HEK293 (cell line): Measurements from ENCODE around the gene ERBB4.

Experiments
- KLF16 ChIP-seq: fragments of 450-650 bp; formaldehyde crosslinking; IDR thresholded peaks from 2 replicates; pipeline ENCODE4 v1.5.1; 2017; ENCODE audit warnings: missing biosample characterization, missing genetic modification characterization
- MYNN ChIP-seq: fragments of 450-650 bp; formaldehyde crosslinking; IDR thresholded peaks from 2 replicates; pipeline ENCODE4 v1.5.1; 2016; ENCODE audit warnings: missing biosample characterization, missing genetic modification characterization, borderline replicate concordance
- PBX3 ChIP-seq: sonication (generic); formaldehyde crosslinking; IDR thresholded peaks from 2 replicates; pipeline ENCODE4 v1.8.1; 2022; ENCODE audit warnings: mild to moderate bottlenecking, moderate library complexity, missing genetic modification reagents
- PRDM2 ChIP-seq: fragments of 450-650 bp; formaldehyde crosslinking; IDR thresholded peaks from 2 replicates; pipeline ENCODE4 v1.5.1; 2016; ENCODE audit warnings: missing biosample characterization, missing genetic modification characterization, borderline replicate concordance
- SCRT1 ChIP-seq: fragments of 450-650 bp; formaldehyde crosslinking; IDR thresholded peaks from 2 replicates; pipeline ENCODE4 v1.5.1; 2016; ENCODE audit warnings: missing biosample characterization, missing genetic modification characterization, borderline replicate concordance
- ZBTB10 ChIP-seq: fragments of 450-650 bp; formaldehyde crosslinking; IDR thresholded peaks from 2 replicates; pipeline ENCODE4 v1.5.1; 2016; ENCODE audit warnings: missing biosample characterization, missing genetic modification characterization
- ZBTB17 ChIP-seq: fragments of 450-650 bp; formaldehyde crosslinking; IDR thresholded peaks from 2 replicates; pipeline ENCODE4 v1.5.1; 2016; ENCODE audit warnings: missing biosample characterization, missing genetic modification characterization
- ZFP3 ChIP-seq: fragments of 450-650 bp; formaldehyde crosslinking; IDR thresholded peaks from 2 replicates; pipeline ENCODE4 v1.5.1; 2016; ENCODE audit warnings: low read depth, missing biosample characterization, missing genetic modification characterization
- ZNF24 ChIP-seq: fragments of 450-650 bp; formaldehyde crosslinking; IDR thresholded peaks from 2 replicates; pipeline ENCODE4 v1.5.1; 2016; ENCODE audit warnings: missing biosample characterization, missing genetic modification characterization
- ZNF26 ChIP-seq: fragments of 450-650 bp; formaldehyde crosslinking; IDR thresholded peaks from 2 replicates; pipeline ENCODE4 v1.5.1; 2016; ENCODE audit warnings: missing biosample characterization, missing genetic modification characterization
- ZNF362 ChIP-seq: fragments of 450-650 bp; formaldehyde crosslinking; IDR thresholded peaks from 2 replicates; pipeline ENCODE4 v1.5.1; 2016; ENCODE audit warnings: missing biosample characterization, missing genetic modification characterization
- ZNF48 ChIP-seq: fragments of 450-650 bp; formaldehyde crosslinking; IDR thresholded peaks from 2 replicates; pipeline ENCODE4 v1.5.1; 2016; ENCODE audit warnings: missing biosample characterization, missing genetic modification characterization
- ZNF510 ChIP-seq: fragments of 450-650 bp; formaldehyde crosslinking; IDR thresholded peaks from 2 replicates; pipeline ENCODE4 v1.5.1; 2018; ENCODE audit warnings: mild to moderate bottlenecking, missing genetic modification characterization, missing biosample characterization; ENCODE audit not compliant: insufficient replicate concordance
- ZNF514 ChIP-seq: fragments of 450-650 bp; formaldehyde crosslinking; IDR thresholded peaks from 2 replicates; pipeline ENCODE4 v1.5.1; 2016; ENCODE audit warnings: missing biosample characterization, missing genetic modification characterization
- ZNF544 ChIP-seq: fragments of 450-650 bp; formaldehyde crosslinking; IDR thresholded peaks from 2 replicates; pipeline ENCODE4 v1.5.0; 2017; ENCODE audit warnings: missing biosample characterization, missing genetic modification characterization
- ZNF785 ChIP-seq: fragments of 450-650 bp; formaldehyde crosslinking; IDR thresholded peaks from 2 replicates; pipeline ENCODE4 v1.5.1; 2016; ENCODE audit warnings: missing biosample characterization, missing genetic modification characterization
- TF ChIP-seq, protein P1 (sequence below): fragments of 450-650 bp; formaldehyde crosslinking; conservative IDR thresholded peaks from 2 replicates; pipeline ENCODE4 v1.5.1; 2016; ENCODE audit warnings: low read depth, missing biosample characterization, missing genetic modification characterization
- TF ChIP-seq, protein P2 (sequence below): fragments of 450-650 bp; formaldehyde crosslinking; IDR thresholded peaks from 2 replicates; pipeline ENCODE4 v1.5.1; 2017; ENCODE audit warnings: missing biosample characterization, mild to moderate bottlenecking, missing genetic modification characterization, moderate library complexity
- TF ChIP-seq, protein P3 (sequence below): fragments of 450-650 bp; formaldehyde crosslinking; IDR thresholded peaks from 2 replicates; pipeline ENCODE4 v1.5.1; 2016; ENCODE audit warnings: missing biosample characterization, missing genetic modification characterization

The ERBB4 gene

GRCh38 chr2:211860224-211860623 is 678.4 kb downstream of the ERBB4 start (continued):
- TF ChIP-seq PRDM2 (tag by site-specific recombination) (no peak), ZNF48 (tag by site-specific recombination) (no peak), ZNF785 (tag by site-specific recombination) (no peak), ZNF24 (tag by site-specific recombination) (peak; percentile 70; the same call in 1 of the 2 replicates), ZNF362 (no peak), ZNF26 (no peak), MYNN (peak; percentile 67; the same call in 1 of the 2 replicates), SCRT1 (tag by site-specific recombination) (0 out of 2 replicates have a peak, but pooled peaks have one; percentile 30), ZNF510 (no peak), ZNF544 (tag by site-specific recombination) (no peak), ZBTB17 (tag by site-specific recombination) (peak; percentile 66), ZFP3 (tag by site-specific recombination) (no peak), KLF16 (tag by site-specific recombination) (no peak), ZBTB10 (no peak), PBX3 (CRISPR knock-in tag) (no peak), ZNF514 (no peak)
- TF ChIP-seq, protein P1, sequence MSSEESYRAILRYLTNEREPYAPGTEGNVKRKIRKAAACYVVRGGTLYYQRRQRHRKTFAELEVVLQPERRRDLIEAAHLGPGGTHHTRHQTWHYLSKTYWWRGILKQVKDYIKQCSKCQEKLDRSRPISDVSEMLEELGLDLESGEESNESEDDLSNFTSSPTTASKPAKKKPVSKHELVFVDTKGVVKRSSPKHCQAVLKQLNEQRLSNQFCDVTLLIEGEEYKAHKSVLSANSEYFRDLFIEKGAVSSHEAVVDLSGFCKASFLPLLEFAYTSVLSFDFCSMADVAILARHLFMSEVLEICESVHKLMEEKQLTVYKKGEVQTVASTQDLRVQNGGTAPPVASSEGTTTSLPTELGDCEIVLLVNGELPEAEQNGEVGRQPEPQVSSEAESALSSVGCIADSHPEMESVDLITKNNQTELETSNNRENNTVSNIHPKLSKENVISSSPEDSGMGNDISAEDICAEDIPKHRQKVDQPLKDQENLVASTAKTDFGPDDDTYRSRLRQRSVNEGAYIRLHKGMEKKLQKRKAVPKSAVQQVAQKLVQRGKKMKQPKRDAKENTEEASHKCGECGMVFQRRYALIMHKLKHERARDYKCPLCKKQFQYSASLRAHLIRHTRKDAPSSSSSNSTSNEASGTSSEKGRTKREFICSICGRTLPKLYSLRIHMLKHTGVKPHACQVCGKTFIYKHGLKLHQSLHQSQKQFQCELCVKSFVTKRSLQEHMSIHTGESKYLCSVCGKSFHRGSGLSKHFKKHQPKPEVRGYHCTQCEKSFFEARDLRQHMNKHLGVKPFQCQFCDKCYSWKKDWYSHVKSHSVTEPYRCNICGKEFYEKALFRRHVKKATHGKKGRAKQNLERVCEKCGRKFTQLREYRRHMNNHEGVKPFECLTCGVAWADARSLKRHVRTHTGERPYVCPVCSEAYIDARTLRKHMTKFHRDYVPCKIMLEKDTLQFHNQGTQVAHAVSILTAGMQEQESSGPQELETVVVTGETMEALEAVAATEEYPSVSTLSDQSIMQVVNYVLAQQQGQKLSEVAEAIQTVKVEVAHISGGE (tag by site-specific recombination): no peak
- TF ChIP-seq, protein P2, sequence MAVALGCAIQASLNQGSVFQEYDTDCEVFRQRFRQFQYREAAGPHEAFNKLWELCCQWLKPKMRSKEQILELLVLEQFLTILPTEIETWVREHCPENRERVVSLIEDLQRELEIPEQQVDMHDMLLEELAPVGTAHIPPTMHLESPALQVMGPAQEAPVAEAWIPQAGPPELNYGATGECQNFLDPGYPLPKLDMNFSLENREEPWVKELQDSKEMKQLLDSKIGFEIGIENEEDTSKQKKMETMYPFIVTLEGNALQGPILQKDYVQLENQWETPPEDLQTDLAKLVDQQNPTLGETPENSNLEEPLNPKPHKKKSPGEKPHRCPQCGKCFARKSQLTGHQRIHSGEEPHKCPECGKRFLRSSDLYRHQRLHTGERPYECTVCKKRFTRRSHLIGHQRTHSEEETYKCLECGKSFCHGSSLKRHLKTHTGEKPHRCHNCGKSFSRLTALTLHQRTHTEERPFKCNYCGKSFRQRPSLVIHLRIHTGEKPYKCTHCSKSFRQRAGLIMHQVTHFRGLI: no peak
- TF ChIP-seq, protein P3, sequence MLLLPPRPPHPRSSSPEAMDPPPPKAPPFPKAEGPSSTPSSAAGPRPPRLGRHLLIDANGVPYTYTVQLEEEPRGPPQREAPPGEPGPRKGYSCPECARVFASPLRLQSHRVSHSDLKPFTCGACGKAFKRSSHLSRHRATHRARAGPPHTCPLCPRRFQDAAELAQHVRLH (tag by site-specific recombination): no peak
